Thyroid gland (tissue), 4 donors: Measurements from ENCODE around the gene MACC1.

Experiments used
- CTCF ChIP-seq, 6 experiments: fragments of 200-600 bp in 3 of 6; fragments of 450-650 bp in 3 of 6; sonication (generic) in 3 of 6; IDR thresholded peaks; one replicate each; pipeline ENCODE4 v1.5.1; 2016 to 2019; ENCODE audit warnings: antibody characterized with exemption in 6 of 6, mild to moderate bottlenecking in 2 of 6, inconsistent platforms in 1 of 6, moderate library complexity in 1 of 6
- POLR2A ChIP-seq, 2 donors: fragments of 450-650 bp; IDR thresholded peaks; one replicate each; pipeline ENCODE4 v1.6.1; 2017; ENCODE audit warnings: antibody characterized with exemption in 2 of 2, mild to moderate bottlenecking in 2 of 2, moderate library complexity in 1 of 2

DNA sequence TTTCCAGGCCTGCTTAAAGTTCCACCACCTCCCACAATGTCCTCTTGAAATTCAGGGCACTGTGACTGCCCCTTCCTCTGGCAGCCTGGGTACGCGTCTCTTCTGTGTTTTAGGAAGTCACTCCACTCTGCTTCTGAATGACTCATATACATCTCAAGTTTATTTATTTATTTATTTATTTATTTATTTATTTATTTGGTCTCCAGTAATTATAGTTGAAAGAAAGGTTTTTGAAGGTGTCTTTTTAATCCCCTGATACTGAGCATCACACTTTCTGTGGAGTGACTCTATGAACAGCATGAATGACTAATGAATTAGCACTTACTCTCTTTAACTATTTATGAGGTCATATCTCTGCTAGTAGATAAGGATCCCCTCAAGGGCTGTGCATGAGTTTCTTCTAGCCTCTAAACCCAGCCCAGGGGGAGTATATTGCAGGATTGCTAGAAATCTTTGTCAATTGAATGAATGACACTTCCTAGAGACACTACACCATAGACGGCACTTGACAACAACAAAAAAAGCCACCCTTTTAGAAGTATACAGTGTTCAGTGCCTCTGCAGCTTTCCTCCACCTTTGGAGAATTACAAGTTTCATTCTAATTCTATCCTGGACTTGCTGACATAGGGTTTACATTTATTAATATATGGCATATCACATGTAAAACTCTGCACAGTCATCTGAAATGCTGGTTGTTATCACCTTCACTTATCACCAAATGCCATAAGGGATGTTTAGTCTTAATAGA, 2.1 kb downstream of the MACC1 start:
- TF ChIP-seq CTCF (IDR thresholded peaks at IDR 0.05): no peak
- TF ChIP-seq POLR2A (IDR thresholded peaks at IDR 0.05): no peak
